ENCODE measurements around the gene NHEJ1. TPM values are rescaled to one million over a fixed set of nuclear protein-coding genes. Genes with fewer than 3 reads are reported as not detected.

The NHEJ1 gene
- total and polyA plus RNA-seq, 2 of the 13 experiments (the other 11 are each of a cell fraction or from before 2014, with no cell fraction given): 30.0 to 30.7 TPM

DNA sequence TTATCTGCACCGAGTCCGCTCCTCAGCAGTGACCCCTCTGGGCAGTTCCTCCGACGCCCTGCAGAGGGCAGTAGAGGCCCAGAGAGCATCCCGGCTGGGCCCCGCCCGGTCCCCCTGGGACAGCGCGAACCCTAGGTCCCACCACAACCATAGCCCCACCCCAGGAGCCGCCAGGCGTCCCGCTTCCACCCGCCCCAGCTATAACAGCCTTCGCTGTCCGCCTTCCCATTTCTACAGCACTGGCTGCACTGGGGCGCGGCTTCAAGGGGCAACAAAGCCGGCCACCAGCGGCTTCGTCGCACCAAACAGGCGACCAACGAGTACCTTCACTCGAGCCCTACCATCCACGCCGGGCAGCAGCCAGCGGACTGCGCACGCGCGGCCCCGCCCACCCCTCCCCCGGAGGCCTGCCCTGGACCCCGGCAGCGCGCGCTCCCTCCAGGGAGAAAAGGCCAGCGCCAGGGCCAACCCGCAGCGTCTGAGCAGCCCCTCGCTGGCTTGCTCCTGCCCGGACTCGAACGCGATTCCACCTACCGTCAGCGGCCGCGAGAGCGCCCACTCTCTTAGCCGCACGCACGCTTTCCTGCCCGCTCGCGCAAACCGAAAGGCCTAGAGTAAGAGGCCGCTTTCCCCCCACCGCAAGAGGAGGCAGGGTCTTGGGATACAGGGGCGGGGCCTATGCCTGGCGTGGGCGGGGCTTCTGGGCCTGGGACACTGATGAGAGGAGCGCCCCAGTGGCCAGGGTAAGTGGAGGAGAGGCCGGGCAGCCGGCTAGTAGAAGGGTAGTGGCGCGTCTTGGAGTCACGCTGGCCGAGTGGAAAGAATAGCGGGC, at the start of gene NHEJ1 (continued):
- TF ChIP-seq, protein P1, sequence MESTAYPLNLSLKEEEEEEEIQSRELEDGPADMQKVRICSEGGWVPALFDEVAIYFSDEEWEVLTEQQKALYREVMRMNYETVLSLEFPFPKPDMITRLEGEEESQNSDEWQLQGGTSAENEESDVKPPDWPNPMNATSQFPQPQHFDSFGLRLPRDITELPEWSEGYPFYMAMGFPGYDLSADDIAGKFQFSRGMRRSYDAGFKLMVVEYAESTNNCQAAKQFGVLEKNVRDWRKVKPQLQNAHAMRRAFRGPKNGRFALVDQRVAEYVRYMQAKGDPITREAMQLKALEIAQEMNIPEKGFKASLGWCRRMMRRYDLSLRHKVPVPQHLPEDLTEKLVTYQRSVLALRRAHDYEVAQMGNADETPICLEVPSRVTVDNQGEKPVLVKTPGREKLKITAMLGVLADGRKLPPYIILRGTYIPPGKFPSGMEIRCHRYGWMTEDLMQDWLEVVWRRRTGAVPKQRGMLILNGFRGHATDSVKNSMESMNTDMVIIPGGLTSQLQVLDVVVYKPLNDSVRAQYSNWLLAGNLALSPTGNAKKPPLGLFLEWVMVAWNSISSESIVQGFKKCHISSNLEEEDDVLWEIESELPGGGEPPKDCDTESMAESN (CRISPR knock-in tag; conservative IDR thresholded peaks at IDR 0.05): peak; percentile 96
- TF ChIP-seq, protein P2, sequence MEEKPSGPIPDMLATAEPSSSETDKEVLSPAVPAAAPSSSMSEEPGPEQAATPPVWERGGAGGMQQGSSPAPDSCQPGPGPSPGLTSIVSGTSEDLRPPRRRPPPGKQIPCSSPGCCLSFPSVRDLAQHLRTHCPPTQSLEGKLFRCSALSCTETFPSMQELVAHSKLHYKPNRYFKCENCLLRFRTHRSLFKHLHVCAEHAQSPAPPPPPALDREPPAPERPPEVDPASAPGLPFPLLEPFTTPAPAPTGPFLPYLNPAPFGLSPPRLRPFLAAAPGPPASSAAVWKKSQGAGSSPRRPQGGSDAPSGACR (CRISPR knock-in tag; IDR thresholded peaks at IDR 0.05): peak; percentile 78; the same call in 1 of the 2 replicates
- TF ChIP-seq PHF20 (CRISPR knock-in tag; IDR thresholded peaks at IDR 0.05) (peak; percentile 89), TCF12 (IDR thresholded peaks at IDR 0.05) (no peak), TCF12 (CRISPR knock-in tag; IDR thresholded peaks at IDR 0.05) (peak; percentile 72), HOXA9 (CRISPR knock-in tag; IDR thresholded peaks at IDR 0.05; ENCODE audit: borderline replicate concordance) (peak; percentile 76; the same call in 1 of the 2 replicates), ZNF225 (CRISPR knock-in tag; IDR thresholded peaks at IDR 0.05) (peak; percentile 98), DR1 (CRISPR knock-in tag; IDR thresholded peaks at IDR 0.05) (peak; percentile 80), PHF8 (CRISPR knock-in tag; IDR thresholded peaks at IDR 0.05) (peak; percentile 100), ZNF589 (CRISPR knock-in tag; conservative IDR thresholded peaks at IDR 0.05) (peak; percentile 87; the same call in 1 of the 2 replicates), CEBPB (IDR thresholded peaks at IDR 0.05; ENCODE audit: borderline replicate concordance, low read depth, low read length) (no peak), SMAD3 (CRISPR knock-in tag; IDR thresholded peaks at IDR 0.05) (peak; percentile 38), ZNF292 (CRISPR knock-in tag; IDR thresholded peaks at IDR 0.05; ENCODE audit: borderline replicate concordance, low read depth) (no peak), ZNF850 (CRISPR knock-in tag; conservative IDR thresholded peaks at IDR 0.05) (no peak), DMAP1 (CRISPR knock-in tag; IDR thresholded peaks at IDR 0.05) (peak; percentile 93), ZNF883 (CRISPR knock-in tag; IDR thresholded peaks at IDR 0.05; ENCODE audit: not compliant biosample characterization) (peak; percentile 87), ELF4 (CRISPR knock-in tag; IDR thresholded peaks at IDR 0.05; ENCODE audit: borderline replicate concordance) (peak; percentile 90; the same call in 1 of the 2 replicates)
- TF ChIP-seq, protein P3, sequence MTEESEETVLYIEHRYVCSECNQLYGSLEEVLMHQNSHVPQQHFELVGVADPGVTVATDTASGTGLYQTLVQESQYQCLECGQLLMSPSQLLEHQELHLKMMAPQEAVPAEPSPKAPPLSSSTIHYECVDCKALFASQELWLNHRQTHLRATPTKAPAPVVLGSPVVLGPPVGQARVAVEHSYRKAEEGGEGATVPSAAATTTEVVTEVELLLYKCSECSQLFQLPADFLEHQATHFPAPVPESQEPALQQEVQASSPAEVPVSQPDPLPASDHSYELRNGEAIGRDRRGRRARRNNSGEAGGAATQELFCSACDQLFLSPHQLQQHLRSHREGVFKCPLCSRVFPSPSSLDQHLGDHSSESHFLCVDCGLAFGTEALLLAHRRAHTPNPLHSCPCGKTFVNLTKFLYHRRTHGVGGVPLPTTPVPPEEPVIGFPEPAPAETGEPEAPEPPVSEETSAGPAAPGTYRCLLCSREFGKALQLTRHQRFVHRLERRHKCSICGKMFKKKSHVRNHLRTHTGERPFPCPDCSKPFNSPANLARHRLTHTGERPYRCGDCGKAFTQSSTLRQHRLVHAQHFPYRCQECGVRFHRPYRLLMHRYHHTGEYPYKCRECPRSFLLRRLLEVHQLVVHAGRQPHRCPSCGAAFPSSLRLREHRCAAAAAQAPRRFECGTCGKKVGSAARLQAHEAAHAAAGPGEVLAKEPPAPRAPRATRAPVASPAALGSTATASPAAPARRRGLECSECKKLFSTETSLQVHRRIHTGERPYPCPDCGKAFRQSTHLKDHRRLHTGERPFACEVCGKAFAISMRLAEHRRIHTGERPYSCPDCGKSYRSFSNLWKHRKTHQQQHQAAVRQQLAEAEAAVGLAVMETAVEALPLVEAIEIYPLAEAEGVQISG (CRISPR knock-in tag; IDR thresholded peaks at IDR 0.05): peak; percentile 85
- TF ChIP-seq, protein P4, sequence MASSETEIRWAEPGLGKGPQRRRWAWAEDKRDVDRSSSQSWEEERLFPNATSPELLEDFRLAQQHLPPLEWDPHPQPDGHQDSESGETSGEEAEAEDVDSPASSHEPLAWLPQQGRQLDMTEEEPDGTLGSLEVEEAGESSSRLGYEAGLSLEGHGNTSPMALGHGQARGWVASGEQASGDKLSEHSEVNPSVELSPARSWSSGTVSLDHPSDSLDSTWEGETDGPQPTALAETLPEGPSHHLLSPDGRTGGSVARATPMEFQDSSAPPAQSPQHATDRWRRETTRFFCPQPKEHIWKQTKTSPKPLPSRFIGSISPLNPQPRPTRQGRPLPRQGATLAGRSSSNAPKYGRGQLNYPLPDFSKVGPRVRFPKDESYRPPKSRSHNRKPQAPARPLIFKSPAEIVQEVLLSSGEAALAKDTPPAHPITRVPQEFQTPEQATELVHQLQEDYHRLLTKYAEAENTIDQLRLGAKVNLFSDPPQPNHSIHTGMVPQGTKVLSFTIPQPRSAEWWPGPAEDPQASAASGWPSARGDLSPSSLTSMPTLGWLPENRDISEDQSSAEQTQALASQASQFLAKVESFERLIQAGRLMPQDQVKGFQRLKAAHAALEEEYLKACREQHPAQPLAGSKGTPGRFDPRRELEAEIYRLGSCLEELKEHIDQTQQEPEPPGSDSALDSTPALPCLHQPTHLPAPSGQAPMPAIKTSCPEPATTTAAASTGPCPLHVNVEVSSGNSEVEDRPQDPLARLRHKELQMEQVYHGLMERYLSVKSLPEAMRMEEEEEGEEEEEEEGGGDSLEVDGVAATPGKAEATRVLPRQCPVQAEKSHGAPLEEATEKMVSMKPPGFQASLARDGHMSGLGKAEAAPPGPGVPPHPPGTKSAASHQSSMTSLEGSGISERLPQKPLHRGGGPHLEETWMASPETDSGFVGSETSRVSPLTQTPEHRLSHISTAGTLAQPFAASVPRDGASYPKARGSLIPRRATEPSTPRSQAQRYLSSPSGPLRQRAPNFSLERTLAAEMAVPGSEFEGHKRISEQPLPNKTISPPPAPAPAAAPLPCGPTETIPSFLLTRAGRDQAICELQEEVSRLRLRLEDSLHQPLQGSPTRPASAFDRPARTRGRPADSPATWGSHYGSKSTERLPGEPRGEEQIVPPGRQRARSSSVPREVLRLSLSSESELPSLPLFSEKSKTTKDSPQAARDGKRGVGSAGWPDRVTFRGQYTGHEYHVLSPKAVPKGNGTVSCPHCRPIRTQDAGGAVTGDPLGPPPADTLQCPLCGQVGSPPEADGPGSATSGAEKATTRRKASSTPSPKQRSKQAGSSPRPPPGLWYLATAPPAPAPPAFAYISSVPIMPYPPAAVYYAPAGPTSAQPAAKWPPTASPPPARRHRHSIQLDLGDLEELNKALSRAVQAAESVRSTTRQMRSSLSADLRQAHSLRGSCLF (CRISPR knock-in tag; IDR thresholded peaks at IDR 0.05; ENCODE audit: borderline replicate concordance): no peak; the same call in 1 of the 2 replicates

All from HepG2 (cell line).